GM18517 (cell line): ENCODE measurements around the gene FMN2.

Source experiments
- ATAC-seq: cut with Tn5 transposase; IDR thresholded peaks from one replicate; pipeline ENCODE4 v1.9.1; 2021; ENCODE audit warnings: mild to moderate bottlenecking, moderate library complexity; ENCODE audit not compliant: unreplicated experiment

The FMN2 gene

GRCh38 chr1:240515505-240515904 lies 423.8 kb downstream of the FMN2 start:
- no peak for ATAC-seq

- ATAC-seq, result no peak
Measured at GRCh38 chr1:240516069-240516468, 424.4 kb downstream of the FMN2 start.

- ATAC-seq, result no peak
Measured at GRCh38 chr1:240517891-240518290, 426.2 kb downstream of the FMN2 start.

GRCh38 chr1:240522122-240522822 lies 430.6 kb downstream of the FMN2 start:
- no peak for ATAC-seq

- ATAC-seq, result no peak
Measured at GRCh38 chr1:240524356-240525069, 432.8 kb downstream of the FMN2 start.
